OCI-LY3 (cell line): Measurements from ENCODE around the gene EPHA8.

Experiments used
- CTCF ChIP-seq: fragments of 200-600, 300-600 bp; sonication (generic); IDR thresholded peaks from 2 replicates; pipeline ENCODE4 v1.5.1; 2014; ENCODE audit warnings: antibody characterized with exemption, low read length, low read depth
- EZH2phosphoT487 ChIP-seq: fragments of 200-600 bp; shearing (Covaris generic); IDR thresholded peaks from 2 replicates; pipeline ENCODE4 v1.6.1; 2018; ENCODE audit warnings: antibody characterized with exemption, mixed run types, low read depth

GRCh38 chr1:22525211-22525610 lies 38.1 kb upstream of the EPHA8 start:
- TF ChIP-seq CTCF = no peak
- TF ChIP-seq EZH2phosphoT487 = no peak
